Fibroblast of pulmonary artery (primary cell): ENCODE measurements around the gene ARHGEF28.

Experiments used
- DNase-seq: peaks from one replicate; pipeline ENCODE4 v3.0.0-alpha.2; 2010; ENCODE audit warnings: low read depth
- H3K4me3 ChIP-seq: replicated peaks from 2 replicates; pipeline ENCODE4 v1.5.1; 2011; ENCODE audit warnings: low read depth, mild to moderate bottlenecking, control low read depth, low read length, moderate library complexity
- CTCF ChIP-seq: IDR thresholded peaks from 2 replicates; pipeline ENCODE4 v1.5.1; 2011; ENCODE audit warnings: mild to moderate bottlenecking, control low read depth, low read length, inconsistent platforms; ENCODE audit errors: missing control alignments

ARHGEF28 gene

GRCh38 chr5:73642344-73642743 is 16.3 kb downstream of the ARHGEF28 start:
- H3K4me3 ChIP-seq = no peak overlapping the region
- TF ChIP-seq CTCF = no peak
- DNase-seq = no peak

GRCh38 chr5:73644385-73644963 is 18.5 kb downstream of the ARHGEF28 start:
- no peak for DNase-seq
- no peak for TF ChIP-seq CTCF
- no peak overlapping the region for H3K4me3 ChIP-seq

DNA sequence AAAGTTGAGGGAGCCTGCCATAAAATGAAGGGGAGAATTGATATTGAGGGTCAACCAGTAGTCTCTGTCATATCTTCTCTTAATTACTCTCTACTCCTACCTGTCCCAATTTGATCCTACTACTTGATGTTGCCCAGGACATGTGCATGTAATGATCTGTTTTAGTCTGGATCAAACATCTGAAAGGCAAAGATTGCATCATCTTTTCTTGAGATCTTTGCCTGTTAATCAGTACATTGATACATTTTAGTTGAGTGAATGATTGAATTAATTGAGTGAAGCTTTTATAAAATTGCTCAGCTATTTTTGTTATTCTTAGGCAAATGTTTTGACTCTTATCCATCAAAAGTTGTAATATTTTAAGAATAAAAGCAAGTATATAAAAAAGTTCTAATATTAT is 21.7 kb downstream of the ARHGEF28 start:
- no peak for DNase-seq
- no peak for TF ChIP-seq CTCF
- H3K4me3 ChIP-seq = no peak overlapping the region

GRCh38 chr5:73648515-73648914 is 22.5 kb downstream of the ARHGEF28 start:
- TF ChIP-seq CTCF = no peak
- H3K4me3 ChIP-seq = no peak overlapping the region
- no peak for DNase-seq

- DNase-seq = no peak
- no peak overlapping the region for H3K4me3 ChIP-seq
- no peak for TF ChIP-seq CTCF
Observed at GRCh38 chr5:73649926-73650325, 23.9 kb downstream of the ARHGEF28 start.

DNA sequence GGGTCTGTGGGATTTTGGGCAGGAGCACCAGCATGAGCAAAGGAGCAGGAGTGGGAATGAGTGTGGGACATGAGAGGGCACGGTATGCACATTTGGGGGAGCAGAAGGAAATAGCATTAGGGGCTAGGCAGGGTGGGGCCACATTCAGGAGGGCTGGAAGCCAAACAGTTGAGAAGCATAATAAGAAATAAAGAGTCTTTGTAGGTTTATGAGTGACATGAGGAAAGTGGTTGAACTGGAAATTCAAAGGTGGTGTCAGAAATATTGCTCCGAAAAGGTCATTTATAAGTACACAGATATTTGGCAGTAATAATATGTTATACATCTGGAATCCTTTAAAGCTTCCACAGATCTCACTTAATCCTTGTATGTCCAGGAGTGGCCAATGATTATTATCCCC is 26.4 kb downstream of the ARHGEF28 start:
- DNase-seq = no peak
- TF ChIP-seq CTCF = no peak
- H3K4me3 ChIP-seq = no peak overlapping the region

DNA sequence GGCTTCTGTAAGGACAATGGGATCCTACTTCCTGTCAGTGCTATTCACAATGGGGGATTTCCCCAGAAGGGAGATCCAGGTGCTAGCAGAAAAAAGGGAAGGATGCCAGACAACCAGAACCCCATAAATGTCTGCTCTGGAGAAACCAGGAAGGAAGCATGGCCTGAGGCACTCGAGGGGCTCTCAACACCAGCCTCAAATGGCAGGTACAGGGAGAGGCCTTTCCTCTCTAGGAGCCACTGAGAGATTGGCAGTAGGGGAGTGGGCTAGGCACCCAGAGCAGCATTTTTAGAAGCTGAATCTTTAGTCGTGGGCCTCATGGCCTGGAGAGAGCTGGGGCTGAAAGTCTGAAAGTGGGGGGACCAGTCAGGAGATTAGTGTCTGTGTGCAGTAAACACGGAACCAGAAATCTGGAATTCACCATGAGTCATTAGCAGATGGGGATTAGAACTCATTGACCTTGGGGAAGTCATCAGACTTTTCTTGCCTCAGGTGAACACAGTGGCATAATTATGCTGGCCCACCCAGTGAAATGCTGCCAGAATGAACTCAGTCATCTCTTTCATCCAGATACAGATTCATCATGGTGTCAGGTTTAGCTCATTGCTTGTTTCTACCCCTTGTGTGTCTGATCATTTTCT is 28.3 kb downstream of the ARHGEF28 start:
- no peak overlapping the region for H3K4me3 ChIP-seq
- no peak for DNase-seq
- TF ChIP-seq CTCF = no peak
